Measurements from ENCODE around the gene DPP10.

DPP10 gene

GRCh38 chr2:115694651-115695050 is 1252.2 kb downstream of the DPP10 start:
- DNase-seq (ENCODE audit: low read depth, low spot score): no peak

- no peak for DNase-seq (ENCODE audit: low read depth, low spot score)
Observed at GRCh38 chr2:115733190-115733775, 1290.8 kb downstream of the DPP10 start.

- DNase-seq (ENCODE audit: low read depth, low spot score): no peak
Observed at GRCh38 chr2:115738111-115738510, 1295.7 kb downstream of the DPP10 start.

GRCh38 chr2:115739574-115739973 is 1297.1 kb downstream of the DPP10 start:
- peak; percentile 0 for DNase-seq (ENCODE audit: low read depth, low spot score)

- no peak for DNase-seq (ENCODE audit: low read depth, low spot score)
Observed at GRCh38 chr2:115746151-115746550, 1303.7 kb downstream of the DPP10 start.

GRCh38 chr2:115757286-115757685 is 1314.8 kb downstream of the DPP10 start:
- DNase-seq (ENCODE audit: low read depth, low spot score): no peak

- no peak for DNase-seq (ENCODE audit: low read depth, low spot score)
Observed at GRCh38 chr2:115763601-115764000, 1321.2 kb downstream of the DPP10 start.

GRCh38 chr2:115771516-115771915 is 1329.1 kb downstream of the DPP10 start:
- no peak for DNase-seq (ENCODE audit: low read depth, low spot score)

- no peak for DNase-seq (ENCODE audit: low read depth, low spot score)
Observed at GRCh38 chr2:115774361-115774760, 1331.9 kb downstream of the DPP10 start.

GRCh38 chr2:115779085-115779632 is 1336.7 kb downstream of the DPP10 start:
- no peak for DNase-seq (ENCODE audit: low read depth, low spot score)

GRCh38 chr2:115782286-115782685 is 1339.8 kb downstream of the DPP10 start:
- DNase-seq (ENCODE audit: low read depth, low spot score): no peak

GRCh38 chr2:115796078-115796477 is 1353.6 kb downstream of the DPP10 start:
- DNase-seq (ENCODE audit: low read depth, low spot score): no peak

- DNase-seq (ENCODE audit: low read depth, low spot score): no peak
Observed at GRCh38 chr2:115807276-115807675, 1364.8 kb downstream of the DPP10 start.

GRCh38 chr2:115825912-115826311 is 1383.5 kb downstream of the DPP10 start:
- no peak for DNase-seq (ENCODE audit: low read depth, low spot score)

GRCh38 chr2:115833196-115833595 is 1390.8 kb downstream of the DPP10 start:
- no peak for DNase-seq (ENCODE audit: low read depth, low spot score)

- no peak for DNase-seq (ENCODE audit: low read depth, low spot score)
Observed at GRCh38 chr2:115838539-115838938, 1396.1 kb downstream of the DPP10 start.

GRCh38 chr2:115842306-115842705 is 1399.9 kb downstream of the DPP10 start:
- DNase-seq (ENCODE audit: low read depth, low spot score): no peak

GRCh38 chr2:115848192-115848591 is 1405.8 kb downstream of the DPP10 start:
- no peak for DNase-seq (ENCODE audit: low read depth, low spot score)

- DNase-seq (ENCODE audit: low read depth, low spot score): no peak
Observed at GRCh38 chr2:115867024-115867423, 1424.6 kb downstream of the DPP10 start.

GRCh38 chr2:115874427-115874826 is 1432.0 kb downstream of the DPP10 start:
- no peak for DNase-seq (ENCODE audit: low read depth, low spot score)

GRCh38 chr2:115880558-115880957 is 1438.1 kb downstream of the DPP10 start:
- DNase-seq (ENCODE audit: low read depth, low spot score): peak; percentile 1

- no peak for DNase-seq (ENCODE audit: low read depth, low spot score)
Observed at GRCh38 chr2:115887209-115887776, 1444.9 kb downstream of the DPP10 start.
